H1 (cell line): Measurements from ENCODE around the gene NSFL1C. TPM values are rescaled to one million over a fixed set of nuclear protein-coding genes. Genes with fewer than 3 reads are reported as not detected.

Experiments
- CTCF ChIA-PET: fragments of 300-600 bp; sonication (Branson Sonifier 250); formaldehyde crosslinking; loops from one replicate; lab custom pipeline; 2021; ENCODE audit not compliant: partially characterized antibody; lab: Charles Lee
- POLR2A ChIA-PET: fragments of 300-600 bp; sonication (Branson Sonifier 250); formaldehyde crosslinking; loops from one replicate; lab custom pipeline; 2021; ENCODE audit warnings: inconsistent platforms; ENCODE audit not compliant: partially characterized antibody; lab: Charles Lee
- DNase-seq, 2 experiments: peaks; one replicate each; pipeline versions ENCODE4 v3.0.0 to v3.0.0-alpha.2; 2010 to 2022; ENCODE audit warnings: low spot score in 2 of 2, low read depth in 1 of 2, mixed read lengths in 1 of 2
- FAIRE-seq: peaks from 2 replicates; lab custom pipeline; 2011; peaks lifted over from hg19 to GRCh38; lab: Jason Lieb, UNC
- H2AFZ ChIP-seq: 2 replicates; pipeline ENCODE4 v1.8.1; 2012; ENCODE audit warnings: low read length, inconsistent platforms
- H2AK5ac ChIP-seq: 2 replicates; pipeline ENCODE4 v1.6.1; 2013; ENCODE audit warnings: low read depth, low read length
- H2BK120ac ChIP-seq: replicated peaks from 2 replicates; pipeline ENCODE3; 2013; ENCODE audit warnings: low read depth, low read length, inconsistent platforms
- H2BK12ac ChIP-seq: 2 replicates; pipeline ENCODE4 v1.6.1; 2013; ENCODE audit warnings: low read depth, low read length
- H2BK15ac ChIP-seq: 2 replicates; pipeline ENCODE4 v1.6.1; 2013; ENCODE audit warnings: low read length
- H2BK20ac ChIP-seq: 2 replicates; pipeline ENCODE4 v1.6.1; 2013; ENCODE audit warnings: low read length
- H2BK5ac ChIP-seq: 2 replicates; pipeline ENCODE4 v1.6.1; 2013; ENCODE audit warnings: low read depth, low read length
- H3K14ac ChIP-seq: 2 replicates; pipeline ENCODE4 v1.6.1; 2013; ENCODE audit warnings: inconsistent platforms; ENCODE audit not compliant: insufficient read length
- H3K18ac ChIP-seq: 2 replicates; pipeline ENCODE4 v1.6.1; 2013; ENCODE audit warnings: low read length; ENCODE audit errors: extremely low read depth
- H3K23ac ChIP-seq: 2 replicates; pipeline ENCODE4 v1.6.1; 2013; ENCODE audit warnings: inconsistent platforms; ENCODE audit not compliant: insufficient read length
- H3K23me2 ChIP-seq: 2 replicates; pipeline ENCODE4 v1.6.1; 2013; ENCODE audit warnings: low read depth, low read length
- H3K27ac ChIP-seq: 2 replicates; pipeline ENCODE4 v1.6.1; 2011; ENCODE audit warnings: low read depth, low read length, inconsistent platforms
- H3K27me3 ChIP-seq, 4 experiments: replicated peaks in 1 of 4; 1 replicate in 1 of 4; 2 replicates in 3 of 4; pipeline versions ENCODE4 v1.6.1 to v1.8.1; 2011 to 2013; ENCODE audit warnings: low read length in 3 of 4, mild to moderate bottlenecking in 3 of 4, inconsistent platforms in 2 of 4, mixed read lengths in 2 of 4, moderate library complexity in 1 of 4; ENCODE audit not compliant: control insufficient read depth in 3 of 4, insufficient read depth in 3 of 4; ENCODE audit errors: extremely low read depth in 1 of 4
- H3K36me3 ChIP-seq, 4 experiments: 2 replicates each; pipeline versions ENCODE4 v1.6.1 to v1.8.1; 2011 to 2013; ENCODE audit warnings: mild to moderate bottlenecking in 4 of 4, low read length in 3 of 4, moderate library complexity in 2 of 4, control low read depth in 1 of 4, inconsistent platforms in 1 of 4; ENCODE audit not compliant: insufficient read depth in 4 of 4, control insufficient read depth in 2 of 4
- H3K4ac ChIP-seq: replicated peaks from 2 replicates; pipeline ENCODE3; 2013; ENCODE audit warnings: low read length, low read depth, mixed read lengths, inconsistent platforms; ENCODE audit not compliant: insufficient read length
- H3K4me1 ChIP-seq, 4 experiments: replicated peaks in 1 of 4; 1 replicate in 1 of 4; 2 replicates in 3 of 4; pipeline versions ENCODE4 v1.6.1 to v1.8.1; 2011 to 2013; ENCODE audit warnings: low read length in 3 of 4, inconsistent platforms in 2 of 4, mixed read lengths in 1 of 4; ENCODE audit not compliant: insufficient read depth in 4 of 4, control insufficient read depth in 3 of 4
- H3K4me2 ChIP-seq, 2 experiments: 2 replicates each; pipeline versions ENCODE4 v1.6.1 to v1.8.1; 2011 to 2013; ENCODE audit warnings: low read depth in 2 of 2, low read length in 2 of 2, control low read depth in 1 of 2, inconsistent platforms in 1 of 2, mild to moderate bottlenecking in 1 of 2; ENCODE audit not compliant: insufficient read depth in 1 of 2
- H3K4me3 ChIP-seq, 4 experiments: fragments of 200-600, 300-600 bp in 1 of 4; sonication (generic), shearing (Covaris generic), sonication (Bioruptor Twin) in 1 of 4; 2 replicates each; pipeline versions ENCODE4 v1.5.1 to v1.8.1; 2011 to 2016; ENCODE audit warnings: low read length in 4 of 4, low read depth in 3 of 4, control low read depth in 2 of 4, inconsistent platforms in 2 of 4, mild to moderate bottlenecking in 2 of 4, mixed read lengths in 1 of 4, moderate library complexity in 1 of 4; ENCODE audit not compliant: insufficient read depth in 2 of 4; ENCODE audit errors: extremely low read depth in 1 of 4
- H3K56ac ChIP-seq: replicated peaks from 2 replicates; pipeline ENCODE3; 2013; ENCODE audit warnings: low read depth, mild to moderate bottlenecking, mixed read lengths, low read length, inconsistent platforms; ENCODE audit not compliant: insufficient read length
- H3K79me1 ChIP-seq: 2 replicates; pipeline ENCODE4 v1.6.1; 2013; ENCODE audit warnings: low read depth, low read length, control low read depth
- H3K79me2 ChIP-seq, 2 experiments: 2 replicates each; pipeline versions ENCODE4 v1.6.1 to v1.8.1; 2012 to 2013; ENCODE audit warnings: low read length in 2 of 2, mild to moderate bottlenecking in 2 of 2, inconsistent platforms in 1 of 2; ENCODE audit not compliant: insufficient read depth in 2 of 2, control insufficient read depth in 1 of 2
- H3K9ac ChIP-seq, 4 experiments: replicated peaks in 1 of 4; 1 replicate in 1 of 4; 2 replicates in 3 of 4; pipeline versions ENCODE4 v1.6.1 to v1.8.1; 2011 to 2013; ENCODE audit warnings: low read depth in 3 of 4, low read length in 3 of 4, control low read depth in 2 of 4, mild to moderate bottlenecking in 2 of 4, moderate library complexity in 2 of 4, inconsistent platforms in 1 of 4; ENCODE audit errors: extremely low read depth in 1 of 4
- H3K9me3 ChIP-seq, 2 experiments: 2 replicates each; pipeline versions ENCODE4 v1.6.1 to v1.8.1; 2012 to 2013; ENCODE audit warnings: mild to moderate bottlenecking in 2 of 2, moderate library complexity in 2 of 2, control low read depth in 1 of 2, inconsistent platforms in 1 of 2, low read depth in 1 of 2, low read length in 1 of 2, mixed read lengths in 1 of 2; ENCODE audit not compliant: insufficient read depth in 2 of 2
- H4K20me1 ChIP-seq, 2 experiments: replicated peaks in 1 of 2; 2 replicates each; pipeline versions ENCODE3 to v1.8.1; 2011 to 2013; ENCODE audit warnings: inconsistent platforms in 2 of 2, low read length in 2 of 2, mild to moderate bottlenecking in 1 of 2; ENCODE audit not compliant: insufficient read depth in 2 of 2, control insufficient read depth in 1 of 2
- H4K5ac ChIP-seq: 2 replicates; pipeline ENCODE4 v1.6.1; 2013; ENCODE audit warnings: low read length, low read depth, mixed read lengths, inconsistent platforms; ENCODE audit not compliant: insufficient read length
- H4K8ac ChIP-seq: 2 replicates; pipeline ENCODE4 v1.8.0; 2013; ENCODE audit warnings: mild to moderate bottlenecking, moderate library complexity, low read length, inconsistent platforms; ENCODE audit not compliant: insufficient read depth; ENCODE audit errors: extremely low read depth
- H4K91ac ChIP-seq: replicated peaks from 2 replicates; pipeline ENCODE3; 2013; ENCODE audit warnings: low read length, mixed read lengths, inconsistent platforms; ENCODE audit not compliant: insufficient read length
- CREB1 ChIP-seq: IDR thresholded peaks from 2 replicates; pipeline ENCODE4 v1.6.1; 2012; ENCODE audit warnings: inconsistent platforms
- MAX ChIP-seq: IDR thresholded peaks from 2 replicates; pipeline ENCODE4 v1.6.1; 2012; ENCODE audit warnings: inconsistent platforms
- RAD21 ChIP-seq, 2 experiments: IDR thresholded peaks in 1 of 2; conservative IDR thresholded peaks in 1 of 2; 2 replicates each; pipeline ENCODE4 v1.6.1; 2011; ENCODE audit warnings: low read depth in 2 of 2, low read length in 2 of 2, improper control_type of control experiment in 1 of 2, inconsistent platforms in 1 of 2, mild to moderate bottlenecking in 1 of 2, moderate library complexity in 1 of 2
- YY1 ChIP-seq: IDR thresholded peaks from 2 replicates; pipeline ENCODE4 v1.6.1; 2011; ENCODE audit warnings: low read depth, mild to moderate bottlenecking, low read length
- WGBS, 2 experiments: shearing (Covaris generic) in 1 of 2; methylation state at CpG; one replicate each; pipeline versions ENCODE4 v1.1.6 to v1.1.7; 2013 to 2015; ENCODE audit warnings: low lambda C conversion rate in 2 of 2, mixed read lengths in 2 of 2, inconsistent platforms in 1 of 2, low coverage in 1 of 2, missing lambda C conversion rate in 1 of 2; ENCODE audit not compliant: insufficient replicate concordance in 2 of 2, insufficient coverage in 1 of 2, insufficient read length in 1 of 2; ENCODE audit errors: extremely low coverage in 1 of 2, missing lambda C conversion rate in 1 of 2; 5-methylcytosine and 5-hydroxymethylcytosine counted together
- polyA plus RNA-seq, 7 experiments: library from polyadenylated mRNA; depleted of rRNA in 3 of 7; stranded (reverse) in 5 of 7; unstranded in 2 of 7; fragments of >200 nt in 5 of 7; fragments of 200-250 nt in 2 of 7; gene quantifications; 1 replicate in 5 of 7; 2 replicates in 1 of 7; 4 replicates in 1 of 7; pipeline versions ENCODE4 v1.2.1 to v1.2.3, GENCODE V29; 2011 to 2013; ENCODE audit warnings: missing spikeins in 2 of 7, mixed read lengths in 2 of 7
- total RNA-seq: library from RNA; stranded (reverse); fragmentation: NEBNext Ultra II Directional; extraction: Animal tissue kit (Norgen Biotek cat#: 25700); gene quantifications from 2 replicates; pipeline ENCODE4 v1.2.1, GENCODE V29; 2021

NSFL1C gene
- total and polyA plus RNA-seq, 2 of the 8 experiments (the other 6 are each of a cell fraction or from before 2014, with no cell fraction given), result 21.6 to 98.0 TPM

DNA sequence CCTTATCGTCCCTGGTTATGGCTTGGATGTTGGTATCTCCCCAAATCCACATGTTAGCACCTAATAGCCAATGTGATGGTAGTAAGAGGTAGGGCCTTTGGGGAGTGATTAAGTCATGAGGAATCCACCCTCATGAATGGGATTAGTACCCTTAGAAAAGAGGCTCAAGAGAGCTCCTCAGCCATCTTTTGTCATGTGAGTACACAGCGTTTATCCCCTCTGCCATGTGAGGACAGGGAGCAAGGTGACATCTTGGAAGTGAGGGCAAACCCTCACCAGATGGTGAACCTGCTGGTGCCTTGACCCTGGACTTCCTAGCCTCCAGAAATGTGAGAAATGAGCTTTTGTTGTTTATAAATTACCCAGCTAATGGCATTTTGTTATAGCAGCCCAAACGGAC, 40.6 kb upstream of the NSFL1C start:
- Histone ChIP-seq H3K79me1 (no peaks in the 10 kb centered on the region), H2BK12ac (no peak overlapping the region), H3K4ac (no peak overlapping the region), H3K27me3 (peaks cover 0 to 2% (median 0%) of the 10 kb centered on the region in 4 experiments; a peak in 2 of 7 replicates), H3K23ac (no peak overlapping the region), H3K23me2 (no peaks in the 10 kb centered on the region), H3K27ac (no peak overlapping the region)
- DNase-seq, result no peak
- WGBS, 2 experiments, result 78% methylated on average over 3 of the region's 3 CpGs; no CpG with 5 or more reads in 1 of the 2 experiments
- TF ChIP-seq MAX (0 out of 2 replicates have a peak, but pooled peaks have one; percentile 18), RAD21 (IDR thresholded peaks at IDR 0.05 in 1 of 2, conservative IDR thresholded peaks at IDR 0.05 in 1 of 2; ENCODE audit: low read depth in 2 of 2, low read length in 2 of 2) (no peak), CREB1 (no peak), YY1 (0 out of 2 replicates have a peak, but pooled peaks have one; percentile 60)
- TF ChIP-seq, all 59 proteins: peak for 2
- no peak overlapping the region for H3K18ac ChIP-seq
- no peak overlapping the region for H3K14ac ChIP-seq
- H2AK5ac ChIP-seq, result no peak overlapping the region
- peak overlapping the region; percentile 36; the same call in 1 of the 2 replicates for H2BK15ac ChIP-seq
- ChIA-PET POLR2A (no interaction called here), CTCF (interaction anchor here (0.8 to 4.3 kb wide), 6 partner anchors 13 to 269 kb away, joined by 3 to 29 read pairs (median 4); partner anchors contain the start of gene NSFL1C)
- H3K9ac ChIP-seq, result no peak overlapping the region
- H3K9me3 ChIP-seq, result no peaks in the 10 kb centered on the region
- H3K4me3 ChIP-seq, result no peak overlapping the region
- H3K79me2 ChIP-seq, result no peaks in the 10 kb centered on the region
- no peak overlapping the region for H4K5ac ChIP-seq
- H2AFZ ChIP-seq, result peak overlapping the region; percentile 36; the same call in 1 of the 2 replicates
- no peak overlapping the region for H2BK120ac ChIP-seq
- no peak overlapping the region for H4K8ac ChIP-seq
- no peak overlapping the region for H3K4me2 ChIP-seq
- no peak overlapping the region for H2BK5ac ChIP-seq
- no peak overlapping the region for H4K91ac ChIP-seq
- no peak for FAIRE-seq
- no peak overlapping the region for H3K56ac ChIP-seq
- peaks cover 0 to 3% (median 0%) of the 10 kb centered on the region in 4 experiments; a peak in 1 of 7 replicates for H3K4me1 ChIP-seq
- H3K36me3 ChIP-seq, result no peaks in the 10 kb centered on the region
- H4K20me1 ChIP-seq, result no peaks in the 10 kb centered on the region
- no peak overlapping the region for H2BK20ac ChIP-seq
